T-helper 2 cell treated with Interferon-gamma antibody and Interleukin-4, amounts not matched to agents 5 μg/mL and 100 μg/mL, for 36 hours (primary cell): ENCODE data around the gene ZNF77.

Experiments used
- DNase-seq: peaks from one replicate; pipeline ENCODE4 v3.0.0; 2021; ENCODE audit warnings: low spot score
- H3K27ac Mint-ChIP-seq: one replicate; pipeline ENCODE4 v1.8.0; 2021; ENCODE audit warnings: mild to moderate bottlenecking, mixed read lengths
- H3K27me3 Mint-ChIP-seq: one replicate; pipeline ENCODE4 v1.8.0; 2021; ENCODE audit warnings: low read depth, mixed read lengths
- H3K36me3 Mint-ChIP-seq: one replicate; pipeline ENCODE4 v1.8.0; 2021; ENCODE audit warnings: low read depth, mixed read lengths
- H3K4me1 Mint-ChIP-seq: one replicate; pipeline ENCODE4 v1.8.0; 2021; ENCODE audit warnings: low read depth, mixed read lengths
- H3K4me3 Mint-ChIP-seq: one replicate; pipeline ENCODE4 v1.8.0; 2022; ENCODE audit warnings: mild to moderate bottlenecking, moderate library complexity, mixed read lengths
- H3K9me3 Mint-ChIP-seq: one replicate; pipeline ENCODE4 v1.8.0; 2021; ENCODE audit warnings: mixed read lengths

The ZNF77 gene

GRCh38 chr19:2885736-2886135 lies 59.0 kb downstream of the ZNF77 start:
- no peaks in the 10 kb centered on the region for H3K27me3 Mint-ChIP-seq
- no peak overlapping the region for H3K27ac Mint-ChIP-seq
- no peaks in the 10 kb centered on the region for H3K36me3 Mint-ChIP-seq
- H3K4me3 Mint-ChIP-seq, result no peak overlapping the region
- H3K9me3 Mint-ChIP-seq, result peaks cover 11% of the 10 kb centered on the region
- no peaks in the 10 kb centered on the region for H3K4me1 Mint-ChIP-seq
- no peak for DNase-seq

GRCh38 chr19:2883686-2884439 lies 60.9 kb downstream of the ZNF77 start:
- H3K9me3 Mint-ChIP-seq, result peaks cover 15% of the 10 kb centered on the region
- H3K27me3 Mint-ChIP-seq, result no peaks in the 10 kb centered on the region
- no peak overlapping the region for H3K4me3 Mint-ChIP-seq
- H3K27ac Mint-ChIP-seq, result no peak overlapping the region
- DNase-seq, result no peak
- no peaks in the 10 kb centered on the region for H3K36me3 Mint-ChIP-seq
- H3K4me1 Mint-ChIP-seq, result no peaks in the 10 kb centered on the region
